SK-N-SH (cell line): ENCODE data around the gene CLEC3B. TPM values are rescaled to one million over a fixed set of nuclear protein-coding genes. Genes with fewer than 3 reads are reported as not detected.
A peak's percentile ranks its signal among the peaks of the same experiment; 100 is the strongest.

ENCODE experiments used
- CTCF ChIA-PET: fragments of 300-600, 350-600 bp; formaldehyde crosslinking; extraction: SDS; loops from one replicate; lab custom pipeline; 2021; lab: Yijun Ruan, JAX
- POLR2A ChIA-PET: fragments of 350-600 bp; sonication (Branson Sonifier 250); formaldehyde crosslinking; extraction: SDS; loops from one replicate; lab custom pipeline; 2020; ENCODE audit warnings: antibody characterized with exemption, inconsistent platforms; lab: Yijun Ruan, JAX
- DNase-seq: peaks from one replicate; pipeline ENCODE4 v3.0.0; 2012
- H2AFZ ChIP-seq: fragments of 200-600 bp; sonication (generic); 2 replicates; pipeline ENCODE4 v1.8.1; 2016; ENCODE audit warnings: antibody characterized with exemption, mild to moderate bottlenecking, low read depth
- H3F3A ChIP-seq: fragments of 200-600 bp; sonication (generic); replicated peaks from 2 replicates; pipeline ENCODE3; 2016; ENCODE audit warnings: antibody characterized with exemption, mild to moderate bottlenecking; ENCODE audit not compliant: insufficient read depth
- H3K27ac ChIP-seq, 2 experiments: fragments of 200-500 bp in 1 of 2; fragments of 200-600 bp in 1 of 2; sonication (Bioruptor generic) in 1 of 2; sonication (generic), shearing (Covaris generic) in 1 of 2; 2 replicates each; pipeline versions ENCODE4 v1.5.1 to v1.6.1; 2014 to 2016; ENCODE audit warnings: low read depth in 2 of 2, inconsistent platforms in 1 of 2, low read length in 1 of 2, mild to moderate bottlenecking in 1 of 2, mixed read lengths in 1 of 2
- H3K27me3 ChIP-seq: fragments of 200-600 bp; sonication (generic), shearing (Covaris generic); 2 replicates; pipeline ENCODE4 v1.6.1; 2016; ENCODE audit warnings: mixed run types; ENCODE audit not compliant: insufficient read depth
- H3K36me3 ChIP-seq, 2 experiments: fragments of 200-500 bp in 1 of 2; fragments of 200-600 bp in 1 of 2; sonication (Bioruptor generic) in 1 of 2; sonication (generic) in 1 of 2; replicated peaks in 1 of 2; 2 replicates each; pipeline versions ENCODE3 to v1.5.1; 2014 to 2016; ENCODE audit warnings: low read length in 1 of 2, mild to moderate bottlenecking in 1 of 2; ENCODE audit not compliant: insufficient read depth in 2 of 2, control insufficient read depth in 1 of 2
- H3K4me1 ChIP-seq, 2 experiments: fragments of 200-500 bp in 1 of 2; fragments of 200-600 bp in 1 of 2; sonication (Bioruptor generic) in 1 of 2; sonication (generic), shearing (Covaris generic) in 1 of 2; 2 replicates each; pipeline versions ENCODE4 v1.5.1 to v1.6.1; 2014 to 2016; ENCODE audit warnings: low read depth in 1 of 2, low read length in 1 of 2, mixed run types in 1 of 2; ENCODE audit not compliant: insufficient read depth in 2 of 2, control insufficient read depth in 1 of 2
- H3K4me2 ChIP-seq: fragments of 200-600 bp; sonication (generic), shearing (Covaris generic); 2 replicates; pipeline ENCODE4 v1.6.1; 2017; ENCODE audit warnings: mixed run types
- H3K4me3 ChIP-seq, 2 experiments: fragments of 200-500 bp in 1 of 2; fragments of 200-600 bp in 1 of 2; sonication (Bioruptor generic) in 1 of 2; sonication (generic), shearing (Covaris generic) in 1 of 2; 2 replicates each; pipeline versions ENCODE4 v1.5.1 to v1.8.1; 2014 to 2016; ENCODE audit warnings: low read depth in 2 of 2, inconsistent platforms in 1 of 2, low read length in 1 of 2, mild to moderate bottlenecking in 1 of 2, mixed read lengths in 1 of 2, moderate library complexity in 1 of 2
- H3K79me2 ChIP-seq: fragments of 200-600 bp; sonication (generic); 2 replicates; pipeline ENCODE4 v1.8.1; 2017; ENCODE audit warnings: mild to moderate bottlenecking; ENCODE audit not compliant: insufficient read depth
- H3K9ac ChIP-seq: fragments of 200-600 bp; sonication (generic); 2 replicates; pipeline ENCODE4 v1.6.1; 2017; ENCODE audit warnings: mixed run types
- H3K9me2 ChIP-seq: fragments of 200-600 bp; sonication (generic); 2 replicates; pipeline ENCODE4 v1.6.1; 2017; ENCODE audit warnings: mixed run types
- H3K9me3 ChIP-seq: fragments of 200-600 bp; sonication (generic); 2 replicates; pipeline ENCODE4 v1.6.1; 2017; ENCODE audit warnings: mixed run types, mild to moderate bottlenecking, moderate library complexity
- H4K20me1 ChIP-seq: fragments of 200-600 bp; sonication (generic); 2 replicates; pipeline ENCODE4 v1.6.1; 2017; ENCODE audit warnings: mild to moderate bottlenecking, mixed run types; ENCODE audit not compliant: insufficient read depth
- CHD2 ChIP-seq: fragments of 150-350 bp; IDR thresholded peaks from 2 replicates; pipeline ENCODE4 v1.6.1; 2018; ENCODE audit warnings: low read length; ENCODE audit not compliant: partially characterized antibody
- CTCF ChIP-seq: fragments of 200-600 bp; sonication (generic); IDR thresholded peaks from 2 replicates; pipeline ENCODE4 v1.6.1; 2017; ENCODE audit warnings: antibody characterized with exemption, mild to moderate bottlenecking, moderate library complexity
- ELF1 ChIP-seq: IDR thresholded peaks from 2 replicates; pipeline ENCODE4 v1.4.0; 2012
- EZH2phosphoT487 ChIP-seq: fragments of 200-600 bp; sonication (generic); IDR thresholded peaks from 2 replicates; pipeline ENCODE4 v1.6.1; 2017; ENCODE audit warnings: low read depth, mixed run types, mild to moderate bottlenecking, antibody characterized with exemption, moderate library complexity, borderline replicate concordance
- FOSL2 ChIP-seq: IDR thresholded peaks from 2 replicates; pipeline ENCODE4 v1.4.0; 2012; ENCODE audit warnings: low read depth, mild to moderate bottlenecking, moderate library complexity, borderline replicate concordance
- MAX ChIP-seq: IDR thresholded peaks from 2 replicates; pipeline ENCODE4 v1.4.0; 2012; ENCODE audit warnings: low read depth
- RAD21 ChIP-seq: IDR thresholded peaks from 2 replicates; pipeline ENCODE4 v1.6.1; 2012; ENCODE audit warnings: mild to moderate bottlenecking, low read length
- RFX5 ChIP-seq: IDR thresholded peaks from 2 replicates; pipeline ENCODE4 v1.6.1; 2012; ENCODE audit warnings: mild to moderate bottlenecking, improper control_type of control experiment, low read length
- RXRA ChIP-seq: IDR thresholded peaks from 2 replicates; pipeline ENCODE4 v1.4.0; 2012; ENCODE audit warnings: low read depth, mild to moderate bottlenecking, borderline replicate concordance
- TCF12 ChIP-seq: IDR thresholded peaks from 2 replicates; pipeline ENCODE4 v1.4.0; 2012
- USF2 ChIP-seq: fragments of 150-350 bp; IDR thresholded peaks from 2 replicates; pipeline ENCODE4 v1.6.1; 2017; ENCODE audit warnings: antibody characterized with exemption, low read length, low read depth, borderline replicate concordance
- WGBS: methylation state at CpG from one replicate; pipeline ENCODE4 v1.1.6; 2017; ENCODE audit warnings: low lambda C conversion rate; 5-methylcytosine and 5-hydroxymethylcytosine counted together
- polyA plus RNA-seq, 3 experiments: library from polyadenylated mRNA; depleted of rRNA; stranded (reverse); fragments of >200 nt; gene quantifications; 2 replicates each; pipeline ENCODE4 v1.2.3, GENCODE V29; 2012

The CLEC3B gene
- polyA plus RNA-seq, 1 of the 3 experiments (the other 2 are of a cell fraction), result 0.46 TPM

GRCh38 chr3:44987332-44987731 lies 38.8 kb upstream of the CLEC3B start:
- Histone ChIP-seq H2AFZ (no peak overlapping the region), H3K4me3 (no peak overlapping the region), H3K36me3 (peaks cover 11 to 31% of the 10 kb centered on the region in 2 experiments), H3K27me3 (no peaks in the 10 kb centered on the region), H3K79me2 (peaks cover 39% of the 10 kb centered on the region), H3K9me2 (no peaks in the 10 kb centered on the region), H3K4me2 (no peak overlapping the region), H3K9ac (no peak overlapping the region), H3F3A (no peaks in the 10 kb centered on the region), H3K9me3 (no peaks in the 10 kb centered on the region), H3K27ac (no peak overlapping the region), H3K4me1 (no peaks in the 10 kb centered on the region; a peak in 1 of 4 replicates), H4K20me1 (peaks cover 6% of the 10 kb centered on the region; the same call in 1 of the 2 replicates)
- DNase-seq, result no peak
- 99% methylated on average over 6 of the region's 6 CpGs for WGBS
- CTCF ChIA-PET, result interaction anchor here (0.6 to 2.5 kb wide), 4 partner anchors 9 to 665 kb away, joined by 3 to 9 read pairs (median 4); partner anchors contain the start of genes EXOSC7 and ZDHHC3
- TF ChIP-seq RFX5 (no peak), FOSL2 (no peak), ELF1 (no peak), CHD2 (no peak), RXRA (no peak), MAX (no peak), USF2 (no peak), EZH2phosphoT487 (no peak), TCF12 (no peak)
- POLR2A ChIA-PET, result interaction anchor here (0.7 kb wide), 1 partner anchor 70 kb away, joined by 3 read pairs; no protein-coding TSS in a partner anchor

DNA sequence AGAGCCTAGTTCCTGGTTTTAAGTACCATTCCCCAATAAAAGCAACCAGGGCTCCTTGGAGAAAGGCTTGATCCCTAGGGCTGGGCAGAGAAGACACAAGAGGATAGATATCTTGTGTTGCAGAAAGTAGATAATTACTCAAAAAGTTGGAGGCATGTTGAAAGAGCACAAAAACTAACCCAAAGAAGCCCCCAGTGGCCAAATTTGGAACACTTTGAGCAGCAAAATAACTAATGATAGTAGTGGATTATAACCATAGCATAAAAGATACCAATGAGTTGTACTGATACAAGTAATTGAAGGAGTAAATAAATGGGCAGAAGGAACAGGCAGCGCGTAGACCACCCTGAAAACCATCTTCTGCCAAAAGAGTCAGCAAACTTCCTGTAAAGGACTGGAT lies 38.0 kb upstream of the CLEC3B start:
- H3K79me2 ChIP-seq, result peaks cover 34% of the 10 kb centered on the region
- no peaks in the 10 kb centered on the region for H3K9me3 ChIP-seq
- H2AFZ ChIP-seq, result no peak overlapping the region
- H3K4me1 ChIP-seq, result peaks cover under 1 to 5% of the 10 kb centered on the region in 2 experiments; a peak in 2 of 4 replicates
- ChIA-PET CTCF (interaction anchor here (1.0 to 2.5 kb wide), 5 partner anchors 10 to 27 kb away, joined by 3 to 9 read pairs (median 4); partner anchors contain the start of genes EXOSC7 and ZDHHC3), POLR2A (no interaction called here)
- H3F3A ChIP-seq, result no peaks in the 10 kb centered on the region
- no peaks in the 10 kb centered on the region for H3K9me2 ChIP-seq
- no peaks in the 10 kb centered on the region for H3K27me3 ChIP-seq
- H3K27ac ChIP-seq, result no peak overlapping the region
- peaks cover 11 to 32% of the 10 kb centered on the region in 2 experiments for H3K36me3 ChIP-seq
- H3K9ac ChIP-seq, result no peak overlapping the region
- H4K20me1 ChIP-seq, result no peaks in the 10 kb centered on the region
- H3K4me2 ChIP-seq, result no peak overlapping the region
- peak; percentile 61 for TF ChIP-seq CTCF
- TF ChIP-seq RXRA, result no peak
- peak; percentile 22; the same call in 1 of the 2 replicates for TF ChIP-seq RAD21
- DNase-seq, result peak; percentile 34
- H3K4me3 ChIP-seq, result no peak overlapping the region
- WGBS, result 100% methylated on average over 2 of the region's 2 CpGs
